Adipocyte (in vitro differentiated cells): ENCODE data around the gene DHRS4.
A peak's percentile ranks its signal among the peaks of the same experiment; 100 is the strongest.
"Not testable (repeated sequence)": the region's sequence is repeated elsewhere in the genome, so short reads cannot be mapped to it uniquely, and the experiment has no call there.

ENCODE experiments used
- DNase-seq: peaks from one replicate; pipeline ENCODE4 v3.0.0-alpha.2; 2015; ENCODE audit warnings: low read depth
- H3K27me3 ChIP-seq: replicated peaks from 2 replicates; pipeline ENCODE4 v1.7.0; 2013; ENCODE audit warnings: mild to moderate bottlenecking, low read length, moderate library complexity; ENCODE audit not compliant: control insufficient read depth, insufficient read depth
- H3K36me3 ChIP-seq: 2 replicates; pipeline ENCODE4 v1.7.0; 2013; ENCODE audit warnings: low read length, mild to moderate bottlenecking, moderate library complexity; ENCODE audit not compliant: control insufficient read depth, insufficient read depth, severe bottlenecking
- H3K4me1 ChIP-seq: 2 replicates; pipeline ENCODE4 v1.7.0; 2013; ENCODE audit warnings: mild to moderate bottlenecking, low read length, moderate library complexity; ENCODE audit not compliant: control insufficient read depth, insufficient read depth
- H3K4me3 ChIP-seq: 2 replicates; pipeline ENCODE4 v1.7.0; 2013; ENCODE audit warnings: mild to moderate bottlenecking, low read length, moderate library complexity
- H3K9ac ChIP-seq: 2 replicates; pipeline ENCODE4 v1.7.0; 2013; ENCODE audit warnings: mild to moderate bottlenecking, low read length, moderate library complexity
- H3K9me3 ChIP-seq: 2 replicates; pipeline ENCODE4 v1.7.0; 2013; ENCODE audit warnings: mild to moderate bottlenecking, low read length, moderate library complexity; ENCODE audit not compliant: control insufficient read depth

DHRS4 gene

GRCh38 chr14:24011051-24011450, 57.5 kb downstream of the DHRS4 start:
- Histone ChIP-seq H3K9me3 (no peaks in the 10 kb centered on the region), H3K27me3 (no peaks in the 10 kb centered on the region), H3K4me3 (no peak overlapping the region), H3K36me3 (no peaks in the 10 kb centered on the region), H3K4me1 (no peaks in the 10 kb centered on the region), H3K9ac (no peak overlapping the region)
- no peak for DNase-seq

- not testable (repeated sequence) for H3K4me3 ChIP-seq, H3K4me1 ChIP-seq, H3K36me3 ChIP-seq, DNase-seq, H3K9ac ChIP-seq, H3K27me3 ChIP-seq, H3K9me3 ChIP-seq
Measured at GRCh38 chr14:24012726-24013273, 59.2 kb downstream of the DHRS4 start.

GRCh38 chr14:24013654-24014514, 60.3 kb downstream of the DHRS4 start:
- peak; percentile 88 for DNase-seq
- Histone ChIP-seq H3K9me3 (no peaks in the 10 kb centered on the region), H3K27me3 (no peaks in the 10 kb centered on the region), H3K4me3 (no peak overlapping the region), H3K36me3 (no peaks in the 10 kb centered on the region), H3K4me1 (no peaks in the 10 kb centered on the region), H3K9ac (no peak overlapping the region)

GRCh38 chr14:24015745-24016144, 62.2 kb downstream of the DHRS4 start:
- H3K9ac ChIP-seq, H3K4me1 ChIP-seq, DNase-seq, H3K9me3 ChIP-seq, H3K27me3 ChIP-seq, H3K36me3 ChIP-seq, H3K4me3 ChIP-seq: not testable (repeated sequence)
